Measurements from ENCODE around the gene ARMC2. TPM values are rescaled to one million over a fixed set of nuclear protein-coding genes. Genes with fewer than 3 reads are reported as not detected.

ARMC2 gene
- total and polyA plus RNA-seq, 2 donors (not counting 1 experiment from before 2014, with no cell fraction given): 4.8 to 9.9 TPM

GRCh38 chr6:108831104-108831503 is 17.1 kb upstream of the ARMC2 start:
- ChIA-PET CTCF (interaction anchor here (1.2 kb wide), 2 partner anchors 287 to 289 kb away, joined by 4 to 5 read pairs; no protein-coding TSS in a partner anchor), POLR2A (no interaction called here)
- TF ChIP-seq CTCF (IDR thresholded peaks at IDR 0.05): no peak
- no peak for TF ChIP-seq EZH2 (IDR thresholded peaks at IDR 0.05; ENCODE audit: borderline replicate concordance, insufficient read depth, low read depth, low read length, poor library complexity, severe bottlenecking)
- Histone ChIP-seq H3K79me2 (ENCODE audit: control insufficient read depth, insufficient read depth, low read length) (no peaks in the 10 kb centered on the region), H3K4me2 (replicated peaks; ENCODE audit: low read depth, low read length, poor library complexity, severe bottlenecking) (no peak overlapping the region), H3K9ac (ENCODE audit: low read length) (no peak overlapping the region), H3K27ac (ENCODE audit: low read length in 2 of 2) (no peak overlapping the region), H3K27me3 (replicated peaks in 1 of 4; ENCODE audit: control extremely low read depth in 1 of 4, control insufficient read depth in 3 of 4, insufficient read depth in 4 of 4, low read length in 3 of 4) (peaks cover 0 to 3% (median 1%) of the 10 kb centered on the region in 4 experiments), H3K9me3 (ENCODE audit: control extremely low read depth in 1 of 3, control insufficient read depth in 2 of 3, insufficient read depth in 1 of 3, low read length in 2 of 3) (peaks cover 0 to 6% (median 6%) of the 10 kb centered on the region in 3 donors), H3K36me3 (replicated peaks in 1 of 2; ENCODE audit: control extremely low read depth in 1 of 2, control insufficient read depth in 1 of 2, extremely low read depth in 1 of 2, insufficient read depth in 2 of 2, low read length in 1 of 2) (no peaks in the 10 kb centered on the region), H2AFZ (ENCODE audit: insufficient read depth, low read depth, low read length, poor library complexity, severe bottlenecking) (no peak overlapping the region), H4K20me1 (ENCODE audit: control insufficient read depth, insufficient read depth, low read length, poor library complexity, severe bottlenecking) (no peaks in the 10 kb centered on the region), H3K4me1 (ENCODE audit: control insufficient read depth in 2 of 2, insufficient read depth in 2 of 2, low read length in 2 of 2) (no peaks in the 10 kb centered on the region), H3K4me3 (ENCODE audit: control extremely low read depth in 1 of 5, extremely low read depth in 1 of 5, insufficient read depth in 1 of 5, low read depth in 2 of 5, low read length in 4 of 5) (no peak overlapping the region)
- intact Hi-C loops (cut with micrococcal nuclease): no loop called here
- H3K4me3 Mint-ChIP-seq: no peak overlapping the region
- peaks cover 3% of the 10 kb centered on the region for H3K9me3 Mint-ChIP-seq (ENCODE audit: insufficient read depth)
- no peak for ATAC-seq (ENCODE audit: low read depth)
- no peak overlapping the region for H3K27ac Mint-ChIP-seq
- DNase-seq: no peak
- H3K27me3 Mint-ChIP-seq: peaks cover 6% of the 10 kb centered on the region
- H3K4me1 Mint-ChIP-seq: peaks cover 2% of the 10 kb centered on the region
- WGBS (ENCODE audit: insufficient coverage): 88% methylated on average over 5 of the region's 5 CpGs

DNA sequence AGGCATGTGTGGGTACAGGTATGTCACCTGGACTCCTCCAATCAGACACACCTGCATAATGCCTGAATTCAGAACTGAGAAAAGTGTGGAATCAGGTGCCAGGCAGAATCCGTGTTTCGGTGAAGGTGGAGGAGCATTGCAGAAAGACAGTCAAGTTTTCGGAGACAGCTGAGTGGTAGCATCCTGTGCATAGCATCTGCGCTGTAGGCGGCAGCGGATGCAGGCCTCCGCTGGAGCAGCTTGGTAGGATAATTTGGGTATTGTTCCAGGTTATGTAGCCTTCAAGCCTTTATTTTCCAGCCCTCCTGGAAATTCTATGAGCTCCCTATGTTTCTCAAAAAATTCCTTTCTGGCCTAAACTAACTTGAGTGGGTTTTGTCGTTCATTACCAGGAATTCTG is 15.5 kb upstream of the ARMC2 start:
- no peak for TF ChIP-seq EZH2 (IDR thresholded peaks at IDR 0.05; ENCODE audit: borderline replicate concordance, insufficient read depth, low read depth, low read length, poor library complexity, severe bottlenecking)
- TF ChIP-seq CTCF (IDR thresholded peaks at IDR 0.05): no peak
- WGBS (ENCODE audit: insufficient coverage): 91% methylated on average over 4 of the region's 8 CpGs
- Histone ChIP-seq H3K27ac (ENCODE audit: low read length in 2 of 2) (no peak overlapping the region), H3K4me2 (replicated peaks; ENCODE audit: low read depth, low read length, poor library complexity, severe bottlenecking) (no peak overlapping the region), H3K36me3 (replicated peaks in 1 of 2; ENCODE audit: control extremely low read depth in 1 of 2, control insufficient read depth in 1 of 2, extremely low read depth in 1 of 2, insufficient read depth in 2 of 2, low read length in 1 of 2) (no peaks in the 10 kb centered on the region), H3K4me1 (ENCODE audit: control insufficient read depth in 2 of 2, insufficient read depth in 2 of 2, low read length in 2 of 2) (peaks cover 9 to 13% of the 10 kb centered on the region in 2 donors), H3K79me2 (ENCODE audit: control insufficient read depth, insufficient read depth, low read length) (no peaks in the 10 kb centered on the region), H3K27me3 (replicated peaks in 1 of 4; ENCODE audit: control extremely low read depth in 1 of 4, control insufficient read depth in 3 of 4, insufficient read depth in 4 of 4, low read length in 3 of 4) (peaks cover 0 to 3% (median 2%) of the 10 kb centered on the region in 4 experiments), H4K20me1 (ENCODE audit: control insufficient read depth, insufficient read depth, low read length, poor library complexity, severe bottlenecking) (no peaks in the 10 kb centered on the region), H3K9ac (ENCODE audit: low read length) (no peak overlapping the region), H2AFZ (ENCODE audit: insufficient read depth, low read depth, low read length, poor library complexity, severe bottlenecking) (no peak overlapping the region), H3K4me3 (ENCODE audit: control extremely low read depth in 1 of 5, extremely low read depth in 1 of 5, insufficient read depth in 1 of 5, low read depth in 2 of 5, low read length in 4 of 5) (no peak overlapping the region), H3K9me3 (ENCODE audit: control extremely low read depth in 1 of 3, control insufficient read depth in 2 of 3, insufficient read depth in 1 of 3, low read length in 2 of 3) (no peaks in the 10 kb centered on the region)
- H3K9me3 Mint-ChIP-seq (ENCODE audit: insufficient read depth): no peaks in the 10 kb centered on the region
- H3K4me1 Mint-ChIP-seq: peaks cover 14% of the 10 kb centered on the region
- intact Hi-C loops (cut with micrococcal nuclease): no loop called here
- ChIA-PET CTCF (interaction anchor here (0.6 to 1.7 kb wide), 5 partner anchors 11 to 290 kb away, joined by 3 to 10 read pairs (median 3); no protein-coding TSS in a partner anchor), POLR2A (no interaction called here)
- H3K4me3 Mint-ChIP-seq: no peak overlapping the region
- peaks cover 8% of the 10 kb centered on the region for H3K27me3 Mint-ChIP-seq
- ATAC-seq (ENCODE audit: low read depth) (no peak), DNase-seq (no peak)
- no peak overlapping the region for H3K27ac Mint-ChIP-seq

Measured in B cell (primary cell).